ENCODE results near the gene GID4.

GRCh38 chr17:18019838-18020154 is 19.4 kb upstream of the GID4 start:
- no peak for TF ChIP-seq CTCF (IDR thresholded peaks at IDR 0.05)
- TF ChIP-seq POLR2A (IDR thresholded peaks at IDR 0.05) = no peak
